Thymus (tissue), 11 donors: ENCODE data around the gene SLC43A2. TPM values are rescaled to one million over a fixed set of nuclear protein-coding genes. Genes with fewer than 3 reads are reported as not detected.

ENCODE experiments used
- DNase-seq, 9 donors: peaks; one replicate each; pipeline ENCODE4 v3.0.0-alpha.2; 2013; ENCODE audit warnings: low spot score in 9 of 9, low read depth in 6 of 9, missing footprints in 1 of 9
- H3K27ac ChIP-seq, 2 donors: one replicate each; pipeline ENCODE4 v1.5.1; 2013; ENCODE audit warnings: control low read depth in 1 of 2, low read depth in 1 of 2, low read length in 1 of 2, mild to moderate bottlenecking in 1 of 2, moderate library complexity in 1 of 2
- H3K27me3 ChIP-seq, 2 donors: one replicate each; pipeline ENCODE4 v1.5.1; 2013; ENCODE audit warnings: low read length in 1 of 2; ENCODE audit not compliant: control insufficient read depth in 2 of 2, insufficient read depth in 1 of 2
- H3K36me3 ChIP-seq, 2 donors: one replicate each; pipeline ENCODE4 v1.5.1; 2013; ENCODE audit warnings: low read length in 1 of 2, mild to moderate bottlenecking in 1 of 2, moderate library complexity in 1 of 2; ENCODE audit not compliant: control insufficient read depth in 2 of 2, insufficient read depth in 2 of 2
- H3K4me1 ChIP-seq, 2 donors: one replicate each; pipeline ENCODE4 v1.5.1; 2013; ENCODE audit warnings: low read length in 2 of 2; ENCODE audit not compliant: control insufficient read depth in 2 of 2, insufficient read depth in 2 of 2
- H3K4me3 ChIP-seq, 2 donors: one replicate each; pipeline ENCODE4 v1.5.1; 2013; ENCODE audit warnings: low read length in 2 of 2, control low read depth in 1 of 2, mild to moderate bottlenecking in 1 of 2
- H3K9me3 ChIP-seq, 2 donors: one replicate each; pipeline ENCODE4 v1.5.1; 2013; ENCODE audit warnings: low read length in 1 of 2, mild to moderate bottlenecking in 1 of 2; ENCODE audit not compliant: control insufficient read depth in 2 of 2, insufficient read depth in 1 of 2
- WGBS: extraction: QIAGEN DNeasy Blood & Tissue Kit; methylation state at CpG from one replicate; pipeline ENCODE4 v1.1.7; 2013; 5-methylcytosine and 5-hydroxymethylcytosine counted together
- polyA plus RNA-seq: library from polyadenylated mRNA; stranded (reverse); fragments of 200-250 nt; gene quantifications from one replicate; pipeline ENCODE4 v1.2.3, GENCODE V29; 2013
- total RNA-seq: library from RNA; stranded (reverse); fragments of 120-200 nt; gene quantifications from one replicate; pipeline ENCODE4 v1.2.4, GENCODE V29; 2013
- donor health status: healthy.

Gene SLC43A2
- total and polyA plus RNA-seq, 2 donors = 10.5 to 13.9 TPM

- H3K27ac ChIP-seq = no peak overlapping the region
- no peaks in the 10 kb centered on the region for H3K9me3 ChIP-seq
- H3K4me3 ChIP-seq = no peak overlapping the region
- DNase-seq = no peak
- 98% methylated on average over 6 of the region's 6 CpGs for WGBS
- H3K4me1 ChIP-seq = no peaks in the 10 kb centered on the region
- no peaks in the 10 kb centered on the region for H3K27me3 ChIP-seq
- H3K36me3 ChIP-seq = peaks cover 45 to 65% of the 10 kb centered on the region in 2 donors
Observed at GRCh38 chr17:1546292-1546922, 82.2 kb downstream of the SLC43A2 start.

GRCh38 chr17:1545618-1546017 is 83.0 kb downstream of the SLC43A2 start:
- H3K9me3 ChIP-seq = no peaks in the 10 kb centered on the region
- 96% methylated on average over 9 of the region's 9 CpGs for WGBS
- H3K4me1 ChIP-seq = no peaks in the 10 kb centered on the region
- DNase-seq = no peak
- no peaks in the 10 kb centered on the region for H3K27me3 ChIP-seq
- H3K36me3 ChIP-seq = peaks cover 42 to 66% of the 10 kb centered on the region in 2 donors
- H3K27ac ChIP-seq = no peak overlapping the region
- no peak overlapping the region for H3K4me3 ChIP-seq

- Histone ChIP-seq H3K36me3 (peaks cover 49 to 71% of the 10 kb centered on the region in 2 donors), H3K4me1 (no peaks in the 10 kb centered on the region), H3K9me3 (no peaks in the 10 kb centered on the region), H3K27me3 (no peaks in the 10 kb centered on the region), H3K4me3 (no peak overlapping the region), H3K27ac (no peak overlapping the region)
- DNase-seq = no peak
- 96% methylated on average over 8 of the region's 8 CpGs for WGBS
Observed at GRCh38 chr17:1542316-1542715, 86.3 kb downstream of the SLC43A2 start.

GRCh38 chr17:1541367-1541904 is 87.2 kb downstream of the SLC43A2 start:
- Histone ChIP-seq H3K4me3 (no peak overlapping the region), H3K4me1 (no peaks in the 10 kb centered on the region), H3K9me3 (no peaks in the 10 kb centered on the region), H3K36me3 (peaks cover 49 to 68% of the 10 kb centered on the region in 2 donors), H3K27ac (no peak overlapping the region), H3K27me3 (no peaks in the 10 kb centered on the region)
- DNase-seq = no peak
- 97% methylated on average over 4 of the region's 4 CpGs for WGBS

GRCh38 chr17:1539811-1540210 is 88.8 kb downstream of the SLC43A2 start:
- no peak for DNase-seq
- H3K27me3 ChIP-seq = no peaks in the 10 kb centered on the region
- no peaks in the 10 kb centered on the region for H3K4me1 ChIP-seq
- peaks cover 50 to 66% of the 10 kb centered on the region in 2 donors for H3K36me3 ChIP-seq
- no peak overlapping the region for H3K4me3 ChIP-seq
- H3K9me3 ChIP-seq = no peaks in the 10 kb centered on the region
- 95% methylated on average over 15 of the region's 15 CpGs for WGBS
- no peak overlapping the region for H3K27ac ChIP-seq

- no peak for DNase-seq
- Histone ChIP-seq H3K27ac (no peak overlapping the region), H3K9me3 (no peaks in the 10 kb centered on the region), H3K4me3 (no peak overlapping the region), H3K4me1 (no peaks in the 10 kb centered on the region), H3K27me3 (no peaks in the 10 kb centered on the region), H3K36me3 (peaks cover 64 to 66% of the 10 kb centered on the region in 2 donors)
- 97% methylated on average over 4 of the region's 4 CpGs for WGBS
Observed at GRCh38 chr17:1535737-1536136, 92.9 kb downstream of the SLC43A2 start.

- Histone ChIP-seq H3K27ac (no peak overlapping the region), H3K4me3 (no peak overlapping the region), H3K36me3 (peaks cover 53 to 56% of the 10 kb centered on the region in 2 donors), H3K4me1 (no peaks in the 10 kb centered on the region), H3K27me3 (no peaks in the 10 kb centered on the region), H3K9me3 (no peaks in the 10 kb centered on the region)
- 98% methylated on average over 24 of the region's 24 CpGs for whole genome bisulfite sequencing
- DNase-seq = no peak
Observed at GRCh38 chr17:1533661-1534325, 94.8 kb downstream of the SLC43A2 start.

- Histone ChIP-seq H3K27me3 (no peaks in the 10 kb centered on the region), H3K36me3 (peaks cover 46 to 49% of the 10 kb centered on the region in 2 donors), H3K27ac (no peak overlapping the region), H3K9me3 (no peaks in the 10 kb centered on the region), H3K4me1 (no peaks in the 10 kb centered on the region), H3K4me3 (no peak overlapping the region)
- DNase-seq = peak in 2 of 9 donors; percentile 24 to 40
- WGBS = 95% methylated on average over 10 of the region's 10 CpGs
Observed at GRCh38 chr17:1532836-1533602, 95.6 kb downstream of the SLC43A2 start.

DNA sequence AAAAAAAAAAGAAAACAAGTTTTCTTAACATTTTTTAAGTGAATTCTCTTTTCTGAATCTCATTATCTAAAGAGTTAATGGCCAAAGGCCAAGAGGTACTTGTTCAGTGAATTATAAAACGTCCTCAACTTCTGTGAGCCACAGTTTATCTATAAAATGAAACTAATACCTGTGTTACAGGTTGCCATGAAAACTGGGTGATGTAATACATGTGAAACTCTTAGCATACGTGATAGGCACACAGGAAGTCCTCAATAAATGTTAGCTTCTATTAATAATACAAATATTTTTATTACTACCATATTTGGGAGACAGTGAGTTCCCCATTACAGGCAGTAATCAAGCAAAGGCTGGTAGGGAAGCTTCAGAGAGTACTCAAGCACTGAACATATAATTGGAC is 98.8 kb downstream of the SLC43A2 start:
- no peak overlapping the region for H3K27ac ChIP-seq
- H3K4me3 ChIP-seq = no peak overlapping the region
- H3K9me3 ChIP-seq = no peaks in the 10 kb centered on the region
- peaks cover 0 to 6% of the 10 kb centered on the region in 2 donors for H3K4me1 ChIP-seq
- no peak for DNase-seq
- H3K27me3 ChIP-seq = no peaks in the 10 kb centered on the region
- WGBS = 91% methylated on average over 2 of the region's 2 CpGs
- peaks cover 40 to 47% of the 10 kb centered on the region in 2 donors for H3K36me3 ChIP-seq
